ENCODE measurements around the gene LPA. TPM values are rescaled to one million over a fixed set of nuclear protein-coding genes. Genes with fewer than 3 reads are reported as not detected.

LPA gene
- total RNA-seq, 1 experiment from 2014 or later: 0.13 TPM

GRCh38 chr6:160581406-160581805 is 82.7 kb downstream of the LPA start:
- no peak overlapping the region for H4K5ac ChIP-seq (ENCODE audit: insufficient read length, low read depth, low read length)
- no peaks in the 10 kb centered on the region for H3K4me1 ChIP-seq (ENCODE audit: insufficient read depth, low read length)
- H3K79me1 ChIP-seq (ENCODE audit: insufficient read depth, low read depth, low read length, poor library complexity, severe bottlenecking): no peaks in the 10 kb centered on the region
- H2BK5ac ChIP-seq (ENCODE audit: insufficient read length, low read length): no peak overlapping the region
- H4K8ac ChIP-seq (replicated peaks; ENCODE audit: insufficient read length, low read depth, low read length): no peak overlapping the region
- H3K36me3 Mint-ChIP-seq (ENCODE audit: insufficient read depth in 1 of 3, low read depth in 3 of 3): no peaks in the 10 kb centered on the region; a peak in 3 of 7 replicates
- H3K4me3 Mint-ChIP-seq: no peak overlapping the region
- H3K23ac ChIP-seq (ENCODE audit: insufficient read length, low read depth, low read length): no peak overlapping the region
- peaks cover 26 to 74% of the 10 kb centered on the region in 2 experiments for H3K9me3 Mint-ChIP-seq
- H2AFZ ChIP-seq (ENCODE audit: low read length): no peak overlapping the region
- no peak for DNase-seq
- H3K27ac Mint-ChIP-seq: no peak overlapping the region
- H3K4me1 Mint-ChIP-seq: no peaks in the 10 kb centered on the region
- no peak for TF ChIP-seq CTCF (conservative IDR thresholded peaks at IDR 0.05)
- no peak overlapping the region for H2BK120ac ChIP-seq (ENCODE audit: low read depth, low read length, poor library complexity, severe bottlenecking)
- no peaks in the 10 kb centered on the region for H3K27me3 ChIP-seq (ENCODE audit: insufficient read depth, low read length)
- no peaks in the 10 kb centered on the region for H3K79me2 ChIP-seq (ENCODE audit: insufficient read depth, low read length)
- no peaks in the 10 kb centered on the region for H4K20me1 ChIP-seq (ENCODE audit: control insufficient read depth, insufficient read depth, insufficient read length)
- no peak overlapping the region for H2BK12ac ChIP-seq (ENCODE audit: insufficient read length, low read depth, low read length)
- H2AK5ac ChIP-seq (ENCODE audit: insufficient read length, low read length): no peak overlapping the region
- no peak overlapping the region for H2BK20ac ChIP-seq (ENCODE audit: low read depth, low read length, poor library complexity, severe bottlenecking)
- H3K18ac ChIP-seq (ENCODE audit: insufficient read length, low read depth, low read length): no peak overlapping the region
- no peaks in the 10 kb centered on the region for H3K9me3 ChIP-seq (ENCODE audit: control insufficient read depth, low read depth, low read length)
- peaks cover 1% of the 10 kb centered on the region; the same call in 1 of the 2 replicates for H3K27me3 Mint-ChIP-seq (ENCODE audit: low read depth)
- H3K9ac ChIP-seq (ENCODE audit: extremely low read depth, insufficient read length, low read length): no peak overlapping the region
- no peak overlapping the region for H3K4me2 ChIP-seq (ENCODE audit: insufficient read depth, insufficient read length, low read length)
- H3K27ac ChIP-seq (ENCODE audit: insufficient read length, low read depth, low read length): no peak overlapping the region
- no peak overlapping the region for H3K4ac ChIP-seq (ENCODE audit: low read depth, low read length)
- no peak overlapping the region for H4K91ac ChIP-seq (ENCODE audit: insufficient read length, low read depth, low read length)
- WGBS (ENCODE audit: extremely low coverage, insufficient read length, low lambda C conversion rate): no CpG with 5 or more reads among the region's 1 CpG
- H3T11ph ChIP-seq (ENCODE audit: low read length): no peak overlapping the region
- no peak overlapping the region for H3K14ac ChIP-seq (ENCODE audit: insufficient read depth, low read length)
- no peak overlapping the region for H3K56ac ChIP-seq (ENCODE audit: insufficient read length, low read depth, low read length)
- H2BK15ac ChIP-seq (ENCODE audit: low read depth, low read length): no peak overlapping the region
- no peaks in the 10 kb centered on the region for H3K23me2 ChIP-seq (ENCODE audit: insufficient read length, low read depth, low read length, poor library complexity, severe bottlenecking)

Data from H9 (cell line).